K562 (cell line): ENCODE data around the gene TEKT2.

Source experiments
- ATF2 ChIP-seq: sonication (generic); formaldehyde crosslinking; IDR thresholded peaks from 2 replicates; pipeline ENCODE4 v1.8.1; 2022; ENCODE audit warnings: missing genetic modification reagents
- FOSL1 ChIP-seq: fragments of 200-800 bp; sonication (Bioruptor generic); conservative IDR thresholded peaks from 2 replicates; pipeline ENCODE4 v1.6.1; 2016; ENCODE audit warnings: missing genetic modification characterization, missing compliant biosample characterization
- MCM7 ChIP-seq, 2 experiments: fragments of 450-650 bp; IDR thresholded peaks; 2 replicates each; pipeline ENCODE4 v1.6.1; 2016 to 2018
- NR0B1 ChIP-seq: fragments of 450-650 bp; IDR thresholded peaks from one replicate; pipeline ENCODE4 v1.6.1; 2018; ENCODE audit warnings: mild to moderate bottlenecking, moderate library complexity; ENCODE audit not compliant: partially characterized antibody
- NR2C2 ChIP-seq, 2 experiments: fragments of 200-800 bp in 1 of 2; sonication (Bioruptor generic) in 1 of 2; sonication (generic) in 1 of 2; formaldehyde crosslinking in 1 of 2; IDR thresholded peaks; 2 replicates each; pipeline versions ENCODE4 v1.6.1 to v1.8.0; 2016 to 2022; ENCODE audit warnings: mild to moderate bottlenecking in 1 of 2, missing compliant biosample characterization in 1 of 2, missing genetic modification characterization in 1 of 2, missing genetic modification reagents in 1 of 2
- POLR2A ChIP-seq: fragments of 450-650 bp; conservative IDR thresholded peaks from 2 replicates; pipeline ENCODE4 v1.6.1; 2016
- RREB1 ChIP-seq: fragments of 250-450 bp; sonication (Bioruptor Pico); IDR thresholded peaks from 2 replicates; pipeline ENCODE4 v1.4.0; 2020
- TAF1 ChIP-seq: IDR thresholded peaks from 2 replicates; pipeline ENCODE4 v1.6.1; 2011; ENCODE audit warnings: mild to moderate bottlenecking, low read length, moderate library complexity; ENCODE audit not compliant: insufficient read depth, control insufficient read depth, severe bottlenecking; ENCODE audit errors: extremely low read depth
- TCF3 ChIP-seq: sonication (generic); formaldehyde crosslinking; IDR thresholded peaks from 2 replicates; pipeline ENCODE4 v1.4.0; 2020; ENCODE audit warnings: mild to moderate bottlenecking, missing genetic modification reagents
- TRIM24 ChIP-seq, 2 experiments: fragments of 450-650 bp; IDR thresholded peaks; 2 replicates each; pipeline ENCODE4 v1.6.1; 2016
- ZNF12 ChIP-seq: sonication (generic); formaldehyde crosslinking; IDR thresholded peaks from 2 replicates; pipeline ENCODE4 v1.4.0; 2020; ENCODE audit warnings: mild to moderate bottlenecking, missing genetic modification reagents
- TF ChIP-seq, protein P1 (sequence below), 3 experiments: IDR thresholded peaks in 2 of 3; conservative IDR thresholded peaks in 1 of 3; 2 replicates each; pipeline ENCODE4 v1.5.1; 2011 to 2012; ENCODE audit warnings: low read length in 3 of 3, mild to moderate bottlenecking in 3 of 3, control low read depth in 2 of 3, improper control_type of control experiment in 1 of 3, inconsistent platforms in 1 of 3, low read depth in 1 of 3, mixed read lengths in 1 of 3, moderate library complexity in 1 of 3; ENCODE audit not compliant: insufficient read depth in 2 of 3

GRCh38 chr1:36080801-36081200, 3.1 kb upstream of the TEKT2 start:
- no peak for TF ChIP-seq TAF1
- no peak for TF ChIP-seq NR2C2 (CRISPR knock-in tag; IDR thresholded peaks at IDR 0.05)
- no peak for TF ChIP-seq NR2C2 (tag; IDR thresholded peaks at IDR 0.05)
- no peak for TF ChIP-seq TCF3 (CRISPR knock-in tag)
- TF ChIP-seq, protein P1, sequence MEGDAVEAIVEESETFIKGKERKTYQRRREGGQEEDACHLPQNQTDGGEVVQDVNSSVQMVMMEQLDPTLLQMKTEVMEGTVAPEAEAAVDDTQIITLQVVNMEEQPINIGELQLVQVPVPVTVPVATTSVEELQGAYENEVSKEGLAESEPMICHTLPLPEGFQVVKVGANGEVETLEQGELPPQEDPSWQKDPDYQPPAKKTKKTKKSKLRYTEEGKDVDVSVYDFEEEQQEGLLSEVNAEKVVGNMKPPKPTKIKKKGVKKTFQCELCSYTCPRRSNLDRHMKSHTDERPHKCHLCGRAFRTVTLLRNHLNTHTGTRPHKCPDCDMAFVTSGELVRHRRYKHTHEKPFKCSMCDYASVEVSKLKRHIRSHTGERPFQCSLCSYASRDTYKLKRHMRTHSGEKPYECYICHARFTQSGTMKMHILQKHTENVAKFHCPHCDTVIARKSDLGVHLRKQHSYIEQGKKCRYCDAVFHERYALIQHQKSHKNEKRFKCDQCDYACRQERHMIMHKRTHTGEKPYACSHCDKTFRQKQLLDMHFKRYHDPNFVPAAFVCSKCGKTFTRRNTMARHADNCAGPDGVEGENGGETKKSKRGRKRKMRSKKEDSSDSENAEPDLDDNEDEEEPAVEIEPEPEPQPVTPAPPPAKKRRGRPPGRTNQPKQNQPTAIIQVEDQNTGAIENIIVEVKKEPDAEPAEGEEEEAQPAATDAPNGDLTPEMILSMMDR (IDR thresholded peaks at IDR 0.05 in 2 of 3, conservative IDR thresholded peaks at IDR 0.05 in 1 of 3; ENCODE audit: insufficient read depth in 2 of 3, low read depth in 1 of 3, low read length in 3 of 3) = no peak
- no peak for TF ChIP-seq ATF2 (CRISPR knock-in tag)
- TF ChIP-seq TRIM24 (IDR thresholded peaks at IDR 0.05) = no peak
- TF ChIP-seq FOSL1 = no peak
- TF ChIP-seq POLR2A = no peak
- TF ChIP-seq ZNF12 (CRISPR knock-in tag) = no peak
- TF ChIP-seq NR0B1 = no peak
- TF ChIP-seq MCM7 (IDR thresholded peaks at IDR 0.05) = no peak
- TF ChIP-seq RREB1 (CRISPR knock-in tag) = no peak
